ENCODE results near the gene MTRF1L.

Gene MTRF1L

DNA sequence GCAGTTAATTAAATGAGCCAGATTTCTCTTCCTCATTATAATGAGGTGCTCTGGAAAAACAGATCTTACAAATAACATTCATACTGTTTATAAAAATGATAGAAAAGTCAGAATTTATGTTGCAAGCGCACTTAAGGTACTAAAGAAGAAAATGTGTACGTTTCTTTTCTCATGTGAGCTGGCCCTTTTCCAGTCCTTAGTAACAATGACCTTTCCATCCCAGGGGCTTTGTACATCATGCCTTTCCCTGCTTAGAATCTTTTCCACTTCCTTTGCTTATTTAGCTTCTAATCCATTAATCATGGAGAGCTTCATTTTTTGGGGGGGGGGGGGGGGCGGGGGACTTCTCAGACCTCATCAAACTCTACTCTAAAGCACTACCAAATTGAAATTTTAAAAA, 24.5 kb downstream of the MTRF1L start:
- Histone ChIP-seq H3K27me3 (ENCODE audit: insufficient read depth, poor library complexity, severe bottlenecking) (no peaks in the 10 kb centered on the region), H3K4me3 (replicated peaks; ENCODE audit: insufficient read depth, low read length) (no peak overlapping the region), H3K27ac (replicated peaks) (no peak overlapping the region)
- no peak for TF ChIP-seq CTCF (IDR thresholded peaks at IDR 0.05; ENCODE audit: insufficient read depth, low read length)
- no peak for TF ChIP-seq POLR2AphosphoS5 (IDR thresholded peaks at IDR 0.05; ENCODE audit: low read depth)
- TF ChIP-seq SPI1 (IDR thresholded peaks at IDR 0.05; ENCODE audit: borderline replicate concordance, low read depth): no peak
- no peak for DNase-seq (ENCODE audit: low read depth in 1 of 2, low spot score in 1 of 2)

- H3K4me3 ChIP-seq (replicated peaks; ENCODE audit: insufficient read depth, low read length): no peak overlapping the region
- TF ChIP-seq GABPA (IDR thresholded peaks at IDR 0.05; ENCODE audit: low read depth): no peak
- TF ChIP-seq SPI1 (IDR thresholded peaks at IDR 0.05; ENCODE audit: borderline replicate concordance, low read depth): peak; percentile 49; the same call in 1 of the 2 replicates
- H3K27ac ChIP-seq (replicated peaks): peak overlapping the region; percentile 8; the same call in 1 of the 2 replicates
- H3K27me3 ChIP-seq (ENCODE audit: insufficient read depth, poor library complexity, severe bottlenecking): no peaks in the 10 kb centered on the region
- no peak for DNase-seq (ENCODE audit: low read depth in 1 of 2, low spot score in 1 of 2)
These were observed 25.0 kb downstream of the MTRF1L start for GRCh38 chr6:152977556-152977955.

- no peak for TF ChIP-seq SPI1 (IDR thresholded peaks at IDR 0.05; ENCODE audit: borderline replicate concordance, low read depth)
- TF ChIP-seq REST (IDR thresholded peaks at IDR 0.05; ENCODE audit: insufficient replicate concordance, low read depth): no peak
- TF ChIP-seq POLR2AphosphoS5 (IDR thresholded peaks at IDR 0.05; ENCODE audit: low read depth): no peak
- TF ChIP-seq GABPA (IDR thresholded peaks at IDR 0.05; ENCODE audit: low read depth): no peak
- TF ChIP-seq CTCF (IDR thresholded peaks at IDR 0.05; ENCODE audit: insufficient read depth, low read length): no peak
- Histone ChIP-seq H3K27me3 (ENCODE audit: insufficient read depth, poor library complexity, severe bottlenecking) (no peaks in the 10 kb centered on the region), H3K27ac (replicated peaks) (peak overlapping the region; percentile 18), H3K4me3 (replicated peaks; ENCODE audit: insufficient read depth, low read length) (no peak overlapping the region)
- peak in 1 of 2 experiments; percentile 30 for DNase-seq (ENCODE audit: low read depth in 1 of 2, low spot score in 1 of 2)
These were observed 25.8 kb downstream of the MTRF1L start for GRCh38 chr6:152976749-152977148.

GRCh38 chr6:152975204-152975915, 27.1 kb downstream of the MTRF1L start:
- no peak for TF ChIP-seq SPI1 (IDR thresholded peaks at IDR 0.05; ENCODE audit: borderline replicate concordance, low read depth)
- no peak for TF ChIP-seq POLR2AphosphoS5 (IDR thresholded peaks at IDR 0.05; ENCODE audit: low read depth)
- TF ChIP-seq GABPA (IDR thresholded peaks at IDR 0.05; ENCODE audit: low read depth): no peak
- TF ChIP-seq CTCF (IDR thresholded peaks at IDR 0.05; ENCODE audit: insufficient read depth, low read length): no peak
- no peak for TF ChIP-seq REST (IDR thresholded peaks at IDR 0.05; ENCODE audit: insufficient replicate concordance, low read depth)
- no peak overlapping the region for H3K27ac ChIP-seq (replicated peaks)
- peak in 1 of 2 experiments; percentile 52 for DNase-seq (ENCODE audit: low read depth in 1 of 2, low spot score in 1 of 2)

More at GRCh38 chr6:152975204-152975915, 27.1 kb downstream of the MTRF1L start:
- no peaks in the 10 kb centered on the region for H3K27me3 ChIP-seq (ENCODE audit: insufficient read depth, poor library complexity, severe bottlenecking)
- no peak overlapping the region for H3K4me3 ChIP-seq (replicated peaks; ENCODE audit: insufficient read depth, low read length)
